Heart left ventricle (tissue), 13 donors: ENCODE measurements around the gene U2AF1L4.

Source experiments
- POLR2A ChIP-seq, 2 donors: fragments of 450-650 bp; IDR thresholded peaks; one replicate each; pipeline ENCODE4 v1.6.1; 2017; ENCODE audit warnings: antibody characterized with exemption in 2 of 2, mild to moderate bottlenecking in 2 of 2, moderate library complexity in 2 of 2
- TF ChIP-seq, protein P1 (sequence below), 12 donors: fragments of 200-600 bp; sonication (generic) in 4 of 12; IDR thresholded peaks; one replicate each; pipeline versions ENCODE4 v1.5.0 to v1.8.0; 2018 to 2022; ENCODE audit warnings: antibody characterized with exemption in 12 of 12, mild to moderate bottlenecking in 5 of 12
- donor health status: ischemic (EF 13 %, LVEDD 7.1; RV severe dilation, severe dysfunction).
- donor health status: DM: no; HTN: yes; CAD: no.
- donor health status: DM: no; HTN: no; CAD: no.
- donor health status: ischemic (EF 25% LVEDD 6.9; RV normal size, moderate dysfunction).
- donor health status: ischemic (EF 25% LVEDD 5.7; RV mildly dilated, moderate dysfunction).
- donor health status: ischemic (EF 35%, LVEDD 5.7; RV mildly dilated, moderate dysfunction).
- donor health status: nonischemic (EF 11% LVEDD 7.7; RV severe dilation, severe dysfunction).
- donor health status: DM: yes; HTN: yes; CAD: no.
- donor health status: PGD.
- donor health status: ischemic (EF 29% LVEDD 5.4; RV normal size, mild dysfunction).
- donor health status: nonischemic (EF 23%, LVEDD 6.1; RV moderate dilation, normal function).

DNA sequence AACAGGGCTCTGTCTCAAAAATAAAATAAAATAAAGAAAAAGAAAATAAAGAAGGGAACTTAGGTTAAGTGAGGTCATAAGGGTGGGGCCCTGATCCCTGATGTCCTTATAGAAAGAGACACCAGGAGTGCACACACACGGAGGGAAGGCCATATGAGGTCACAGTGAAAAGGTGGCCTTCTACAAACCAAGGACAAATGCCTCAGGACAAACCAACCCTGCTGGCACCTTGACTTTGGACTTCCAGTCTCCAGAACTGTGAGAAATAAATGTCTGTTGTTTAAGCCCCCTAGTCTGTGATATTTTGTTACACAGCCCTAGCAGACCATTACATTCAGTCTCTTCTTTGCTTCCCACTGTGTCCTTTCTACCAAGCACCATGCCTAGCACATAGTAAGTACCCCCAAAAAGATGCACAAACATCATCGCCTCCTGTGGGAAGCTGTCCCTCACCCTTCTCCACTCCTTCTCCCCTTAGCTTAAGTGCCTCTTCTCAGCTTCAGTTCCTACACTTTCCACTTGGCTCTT is 49.3 kb downstream of the U2AF1L4 start:
- TF ChIP-seq, protein P1, sequence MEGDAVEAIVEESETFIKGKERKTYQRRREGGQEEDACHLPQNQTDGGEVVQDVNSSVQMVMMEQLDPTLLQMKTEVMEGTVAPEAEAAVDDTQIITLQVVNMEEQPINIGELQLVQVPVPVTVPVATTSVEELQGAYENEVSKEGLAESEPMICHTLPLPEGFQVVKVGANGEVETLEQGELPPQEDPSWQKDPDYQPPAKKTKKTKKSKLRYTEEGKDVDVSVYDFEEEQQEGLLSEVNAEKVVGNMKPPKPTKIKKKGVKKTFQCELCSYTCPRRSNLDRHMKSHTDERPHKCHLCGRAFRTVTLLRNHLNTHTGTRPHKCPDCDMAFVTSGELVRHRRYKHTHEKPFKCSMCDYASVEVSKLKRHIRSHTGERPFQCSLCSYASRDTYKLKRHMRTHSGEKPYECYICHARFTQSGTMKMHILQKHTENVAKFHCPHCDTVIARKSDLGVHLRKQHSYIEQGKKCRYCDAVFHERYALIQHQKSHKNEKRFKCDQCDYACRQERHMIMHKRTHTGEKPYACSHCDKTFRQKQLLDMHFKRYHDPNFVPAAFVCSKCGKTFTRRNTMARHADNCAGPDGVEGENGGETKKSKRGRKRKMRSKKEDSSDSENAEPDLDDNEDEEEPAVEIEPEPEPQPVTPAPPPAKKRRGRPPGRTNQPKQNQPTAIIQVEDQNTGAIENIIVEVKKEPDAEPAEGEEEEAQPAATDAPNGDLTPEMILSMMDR (IDR thresholded peaks at IDR 0.05): no peak
- no peak for TF ChIP-seq POLR2A (IDR thresholded peaks at IDR 0.05)
